ENCODE results near the gene ACER3.
"Not testable (repeated sequence)": the region's sequence is repeated elsewhere in the genome, so short reads cannot be mapped to it uniquely, and the experiment has no call there.

The ACER3 gene

DNA sequence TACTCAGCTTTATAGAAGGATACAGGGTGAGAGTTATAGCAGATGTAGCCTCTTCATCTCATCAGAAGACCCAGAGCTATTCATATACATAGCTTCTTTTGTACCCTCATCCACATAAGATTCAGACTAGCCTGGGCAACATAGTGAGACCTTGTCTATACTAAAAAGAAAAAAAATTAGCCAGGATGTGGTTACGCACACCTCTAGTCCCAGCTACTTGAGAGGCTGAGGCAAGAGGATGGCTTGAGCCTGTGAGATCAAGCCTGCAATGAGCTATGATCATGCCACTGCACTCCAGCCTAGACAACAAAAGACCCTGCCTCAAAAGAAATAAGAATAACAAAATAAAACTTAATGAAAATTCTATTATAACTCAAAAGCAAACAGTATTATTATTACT is 136.8 kb downstream of the ACER3 start:
- TF ChIP-seq, protein P1, sequence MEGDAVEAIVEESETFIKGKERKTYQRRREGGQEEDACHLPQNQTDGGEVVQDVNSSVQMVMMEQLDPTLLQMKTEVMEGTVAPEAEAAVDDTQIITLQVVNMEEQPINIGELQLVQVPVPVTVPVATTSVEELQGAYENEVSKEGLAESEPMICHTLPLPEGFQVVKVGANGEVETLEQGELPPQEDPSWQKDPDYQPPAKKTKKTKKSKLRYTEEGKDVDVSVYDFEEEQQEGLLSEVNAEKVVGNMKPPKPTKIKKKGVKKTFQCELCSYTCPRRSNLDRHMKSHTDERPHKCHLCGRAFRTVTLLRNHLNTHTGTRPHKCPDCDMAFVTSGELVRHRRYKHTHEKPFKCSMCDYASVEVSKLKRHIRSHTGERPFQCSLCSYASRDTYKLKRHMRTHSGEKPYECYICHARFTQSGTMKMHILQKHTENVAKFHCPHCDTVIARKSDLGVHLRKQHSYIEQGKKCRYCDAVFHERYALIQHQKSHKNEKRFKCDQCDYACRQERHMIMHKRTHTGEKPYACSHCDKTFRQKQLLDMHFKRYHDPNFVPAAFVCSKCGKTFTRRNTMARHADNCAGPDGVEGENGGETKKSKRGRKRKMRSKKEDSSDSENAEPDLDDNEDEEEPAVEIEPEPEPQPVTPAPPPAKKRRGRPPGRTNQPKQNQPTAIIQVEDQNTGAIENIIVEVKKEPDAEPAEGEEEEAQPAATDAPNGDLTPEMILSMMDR (IDR thresholded peaks at IDR 0.05) = no peak

DNA sequence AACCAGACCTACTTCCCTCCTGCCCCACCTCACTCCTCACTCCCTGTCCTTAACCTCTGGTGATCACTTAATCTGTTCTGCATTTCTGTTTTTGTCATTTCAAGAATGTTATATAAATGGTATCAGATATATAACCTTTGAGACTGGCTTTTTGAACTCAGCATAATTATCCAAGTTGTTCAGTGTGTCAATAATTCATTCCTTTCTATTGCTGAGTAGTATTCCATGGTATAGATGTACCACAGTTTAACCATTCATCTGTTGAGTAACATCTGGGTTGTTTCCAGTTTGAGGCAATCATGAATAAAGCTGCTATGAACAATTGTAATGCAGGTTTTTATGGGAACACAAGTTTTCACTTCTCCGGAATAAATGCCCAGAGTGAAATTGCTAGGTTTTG is 138.9 kb downstream of the ACER3 start:
- no peak for DNase-seq (ENCODE audit: low spot score)
- no peak overlapping the region for H3K27ac ChIP-seq
- TF ChIP-seq, protein P1 (IDR thresholded peaks at IDR 0.05) = no peak
- H3K4me3 ChIP-seq = no peak overlapping the region

More for the DNA sequence above, 136.8 kb downstream of the ACER3 start:
- no peak overlapping the region for H3K27ac ChIP-seq
- no peak overlapping the region for H3K4me3 ChIP-seq
- DNase-seq (ENCODE audit: low spot score) = no peak

DNA sequence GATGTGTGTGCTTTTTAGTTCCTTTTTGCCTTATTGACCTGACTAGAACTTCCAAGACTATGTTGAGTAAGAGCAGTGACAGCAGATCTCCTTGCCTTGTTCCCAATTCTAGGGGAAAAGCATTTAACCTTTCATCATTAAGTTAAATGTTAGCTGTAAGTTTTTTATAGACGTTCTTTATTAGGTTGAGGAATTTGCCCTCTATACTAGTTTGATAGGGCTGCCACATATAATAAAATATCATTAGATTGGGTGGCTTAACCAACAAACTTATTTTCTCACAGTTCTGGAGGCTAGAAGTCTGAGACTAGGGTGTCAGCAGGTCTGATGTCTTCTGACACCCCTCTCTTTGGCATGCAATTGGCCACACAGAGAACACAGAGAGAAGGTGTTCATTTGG is 140.9 kb downstream of the ACER3 start:
- no peak overlapping the region for H3K27ac ChIP-seq
- no peak overlapping the region for H3K4me3 ChIP-seq
- TF ChIP-seq, protein P1 (IDR thresholded peaks at IDR 0.05) = no peak
- DNase-seq (ENCODE audit: low spot score) = no peak

DNA sequence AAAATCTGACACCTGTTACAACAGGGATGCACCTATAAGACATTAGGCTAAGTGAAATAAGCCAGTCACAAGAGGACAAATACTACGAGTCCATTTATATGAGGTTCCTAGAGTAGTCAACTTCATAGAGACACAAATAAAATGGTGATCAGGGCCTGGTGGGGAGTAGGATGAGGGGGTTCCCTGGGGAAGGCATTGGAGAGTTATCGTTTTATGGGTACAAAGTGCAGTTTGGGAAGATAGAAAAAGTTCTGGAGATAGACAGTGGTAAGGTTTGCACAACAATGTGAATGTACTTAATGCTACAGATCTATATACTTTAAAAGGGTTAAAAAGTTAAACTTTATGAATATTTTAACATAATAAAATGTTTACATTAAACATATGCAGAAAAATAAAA is 142.1 kb downstream of the ACER3 start:
- DNase-seq (ENCODE audit: low spot score) = no peak
- Histone ChIP-seq H3K27ac (no peak overlapping the region), H3K4me3 (no peak overlapping the region)
- TF ChIP-seq, protein P1 (IDR thresholded peaks at IDR 0.05) = no peak

DNA sequence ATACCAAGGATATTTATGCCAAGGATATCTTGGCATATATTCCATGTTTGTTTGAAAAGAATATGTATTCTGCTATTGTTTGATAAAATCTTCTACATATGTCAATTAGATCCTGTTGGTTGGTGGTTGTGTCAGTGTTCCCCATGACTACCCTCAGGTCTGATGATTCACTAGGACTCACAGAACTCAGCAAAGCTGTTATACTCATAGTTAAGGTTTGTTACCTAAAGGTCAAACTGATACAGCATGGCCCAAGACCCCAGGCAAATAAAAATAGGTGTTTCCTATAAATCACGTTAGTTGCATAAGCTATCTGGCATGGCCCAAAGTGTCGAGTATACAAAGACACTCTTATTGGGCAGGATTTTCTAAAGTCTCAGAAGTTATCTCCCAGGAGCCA is 143.2 kb downstream of the ACER3 start:
- no peak overlapping the region for H3K27ac ChIP-seq
- TF ChIP-seq, protein P1 (IDR thresholded peaks at IDR 0.05) = no peak
- DNase-seq (ENCODE audit: low spot score) = no peak

DNA sequence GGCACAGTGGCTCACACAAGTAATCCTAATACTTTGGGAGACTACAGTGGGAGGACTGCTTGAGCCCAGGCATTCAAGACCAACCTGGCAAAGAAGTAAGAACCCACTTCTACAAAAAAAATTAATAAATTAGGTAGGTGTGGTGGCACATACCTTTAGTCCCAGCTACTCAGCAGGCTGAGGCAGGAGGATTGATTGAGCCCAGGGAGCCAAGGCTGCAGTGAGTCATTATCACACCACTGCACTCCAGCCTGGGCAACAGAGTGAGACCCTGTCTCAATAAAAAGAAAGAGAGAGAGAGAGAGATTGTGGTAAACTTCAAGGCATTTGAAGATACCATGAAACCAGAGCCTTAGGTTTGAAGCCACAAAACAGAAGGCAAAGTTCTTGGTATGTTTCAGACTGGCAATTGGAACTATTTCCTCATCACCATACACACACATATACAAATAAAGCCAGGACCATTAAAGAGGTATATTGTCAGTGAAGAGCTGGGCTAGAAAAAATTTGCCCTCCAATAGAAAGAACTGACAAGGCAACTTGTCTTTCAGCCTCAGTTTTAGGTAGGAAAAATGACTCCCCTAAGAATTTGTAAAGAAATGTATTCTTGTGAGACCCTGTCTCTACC is 148.9 kb downstream of the ACER3 start:
- no peak overlapping the region for H3K27ac ChIP-seq

More for the DNA sequence above, 143.2 kb downstream of the ACER3 start:
- no peak overlapping the region for H3K4me3 ChIP-seq

DNA sequence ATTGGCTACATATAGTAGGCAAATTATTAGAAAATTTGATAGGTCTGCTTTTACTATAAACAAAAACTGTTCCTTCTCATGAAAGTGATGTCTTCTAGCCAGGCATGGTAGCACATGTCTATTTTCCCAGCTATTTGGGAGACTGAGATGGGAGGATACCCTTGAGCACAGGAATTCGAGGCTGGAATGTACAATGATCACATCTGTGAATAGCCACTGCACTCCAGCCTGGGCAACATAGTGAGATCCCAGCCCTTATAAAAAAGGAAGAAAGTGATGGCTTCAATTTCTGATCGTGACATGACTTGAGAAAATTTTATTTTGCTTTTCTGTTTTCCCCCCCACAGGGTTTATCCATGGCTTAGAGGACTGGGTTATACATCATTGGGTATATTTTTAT is 154.0 kb downstream of the ACER3 start:
- no peak overlapping the region for H3K4me3 ChIP-seq
- TF ChIP-seq, protein P1 (IDR thresholded peaks at IDR 0.05) = no peak
- H3K27ac ChIP-seq = no peak overlapping the region
- DNase-seq (ENCODE audit: low spot score) = no peak

More for the DNA sequence above, 148.9 kb downstream of the ACER3 start:
- TF ChIP-seq, protein P1 (IDR thresholded peaks at IDR 0.05) = no peak
- no peak for DNase-seq (ENCODE audit: low spot score)
- no peak overlapping the region for H3K4me3 ChIP-seq

DNA sequence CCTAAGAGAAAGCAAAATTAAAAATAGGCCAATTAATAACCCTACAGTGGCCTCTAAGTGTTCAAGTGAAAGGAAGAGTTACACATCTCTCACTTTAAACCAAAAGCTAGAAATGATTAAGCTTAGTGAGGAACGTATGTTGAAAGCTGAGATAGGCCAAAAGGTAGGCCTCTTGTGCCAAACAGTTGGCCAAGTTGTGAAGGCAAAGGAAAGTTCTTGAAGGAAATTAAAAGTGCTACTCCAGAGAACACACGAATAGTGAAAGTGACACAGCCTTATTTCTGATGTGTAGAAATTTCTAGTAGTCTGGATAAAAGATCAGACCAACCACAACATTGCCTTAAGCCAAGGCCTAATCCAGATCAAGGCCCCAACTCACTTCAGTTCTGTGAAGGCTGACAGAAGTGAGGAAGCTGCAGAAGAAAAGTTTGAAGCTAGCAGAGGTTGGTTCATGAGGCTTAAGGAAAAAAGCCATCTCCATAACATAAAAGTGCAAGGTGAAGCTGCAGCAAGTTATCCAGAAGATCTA is 157.7 kb downstream of the ACER3 start:
- H3K4me3 ChIP-seq; DNase-seq (ENCODE audit: low spot score); H3K27ac ChIP-seq: not testable (repeated sequence)

Measured in coronary artery (tissue), 2 donors.